DND-41 (cell line): ENCODE data around the gene BMERB1.

ENCODE experiments used
- ATAC-seq: fragments of 200-7000 bp; cut with Tn5 transposase; 3 replicates; pipeline ENCODE4 v1.9.1; 2021; ENCODE audit warnings: low read depth; ENCODE audit not compliant: insufficient read depth
- DNase-seq: peaks from one replicate; pipeline ENCODE4 v3.0.0-alpha.2; 2020
- H2AFZ ChIP-seq: 2 replicates; pipeline ENCODE4 v1.6.0; 2012; ENCODE audit warnings: low read depth, low read length
- H3K27ac ChIP-seq: 2 replicates; pipeline ENCODE4 v1.5.1; 2012; ENCODE audit warnings: low read length, inconsistent platforms
- H3K27me3 ChIP-seq: fragments of 200-600 bp; sonication (generic); 2 replicates; pipeline ENCODE4 v1.6.0; 2012; ENCODE audit warnings: low read length, mild to moderate bottlenecking, inconsistent platforms; ENCODE audit not compliant: insufficient read depth, poor library complexity
- H3K36me3 ChIP-seq: 2 replicates; pipeline ENCODE4 v1.5.1; 2012; ENCODE audit warnings: low read length, inconsistent platforms; ENCODE audit not compliant: insufficient read depth
- H3K4me1 ChIP-seq: 2 replicates; pipeline ENCODE4 v1.5.1; 2012; ENCODE audit warnings: mild to moderate bottlenecking, low read length; ENCODE audit not compliant: insufficient read depth
- H3K4me2 ChIP-seq: 2 replicates; pipeline ENCODE4 v1.6.0; 2012; ENCODE audit warnings: mild to moderate bottlenecking, moderate library complexity, low read length, inconsistent platforms; ENCODE audit not compliant: insufficient read depth
- H3K4me3 ChIP-seq, 2 experiments: fragments of 200-600 bp in 1 of 2; shearing (Covaris generic) in 1 of 2; 2 replicates each; pipeline ENCODE4 v1.5.1; 2012 to 2016; ENCODE audit warnings: inconsistent platforms in 2 of 2, low read length in 2 of 2, mild to moderate bottlenecking in 2 of 2, low read depth in 1 of 2, moderate library complexity in 1 of 2
- H3K79me2 ChIP-seq: 2 replicates; pipeline ENCODE4 v1.6.0; 2012; ENCODE audit warnings: low read length, inconsistent platforms; ENCODE audit not compliant: insufficient read depth
- H3K9ac ChIP-seq: 2 replicates; pipeline ENCODE4 v1.6.0; 2012; ENCODE audit warnings: low read depth, mild to moderate bottlenecking, inconsistent platforms, low read length, moderate library complexity
- H3K9me3 ChIP-seq: 2 replicates; pipeline ENCODE4 v1.5.1; 2012; ENCODE audit warnings: low read length, moderate library complexity, mild to moderate bottlenecking, inconsistent platforms; ENCODE audit not compliant: insufficient read depth, severe bottlenecking
- H4K20me1 ChIP-seq: 2 replicates; pipeline ENCODE4 v1.6.0; 2012; ENCODE audit warnings: low read length; ENCODE audit not compliant: insufficient read depth
- CTCF ChIP-seq: IDR thresholded peaks from 2 replicates; pipeline ENCODE4 v1.5.1; 2012; ENCODE audit warnings: borderline replicate concordance, low read length, moderate library complexity, mild to moderate bottlenecking; ENCODE audit not compliant: poor library complexity, severe bottlenecking; ENCODE audit errors: extremely low read depth
- EZH2 ChIP-seq: IDR thresholded peaks from 3 replicates; pipeline ENCODE4 v1.6.1; 2012; ENCODE audit warnings: borderline replicate concordance, low read depth, mild to moderate bottlenecking, moderate library complexity, low read length, inconsistent platforms; ENCODE audit not compliant: severe bottlenecking

BMERB1 gene

GRCh38 chr16:15553313-15554088, 119.1 kb downstream of the BMERB1 start:
- no peaks in the 10 kb centered on the region for H4K20me1 ChIP-seq
- no peaks in the 10 kb centered on the region for H3K79me2 ChIP-seq
- TF ChIP-seq CTCF: no peak
- TF ChIP-seq EZH2: no peak
- no peaks in the 10 kb centered on the region for H3K9me3 ChIP-seq
- H3K4me1 ChIP-seq: no peaks in the 10 kb centered on the region
- H2AFZ ChIP-seq: no peak overlapping the region
- no peak overlapping the region for H3K9ac ChIP-seq
- H3K36me3 ChIP-seq: no peaks in the 10 kb centered on the region
- ATAC-seq (no peak), DNase-seq (no peak)
- no peak overlapping the region for H3K4me3 ChIP-seq
- no peak overlapping the region for H3K27ac ChIP-seq
- no peak overlapping the region for H3K4me2 ChIP-seq
- H3K27me3 ChIP-seq: no peaks in the 10 kb centered on the region

GRCh38 chr16:15556130-15556529, 121.7 kb downstream of the BMERB1 start:
- no peak overlapping the region for H3K9ac ChIP-seq
- no peaks in the 10 kb centered on the region for H3K36me3 ChIP-seq
- no peak overlapping the region for H3K4me2 ChIP-seq
- no peaks in the 10 kb centered on the region for H3K4me1 ChIP-seq
- ATAC-seq (no peak), DNase-seq (no peak)
- no peaks in the 10 kb centered on the region for H4K20me1 ChIP-seq
- H3K27ac ChIP-seq: no peak overlapping the region
- no peaks in the 10 kb centered on the region for H3K27me3 ChIP-seq
- TF ChIP-seq EZH2 (no peak), CTCF (no peak)
- no peak overlapping the region for H2AFZ ChIP-seq
- no peaks in the 10 kb centered on the region for H3K9me3 ChIP-seq
- no peaks in the 10 kb centered on the region for H3K79me2 ChIP-seq
- H3K4me3 ChIP-seq: no peak overlapping the region

GRCh38 chr16:15557258-15557657, 122.9 kb downstream of the BMERB1 start:
- Histone ChIP-seq H3K4me3 (no peak overlapping the region), H3K9ac (no peak overlapping the region), H4K20me1 (no peaks in the 10 kb centered on the region), H3K79me2 (no peaks in the 10 kb centered on the region), H3K4me2 (no peak overlapping the region), H3K27ac (no peak overlapping the region), H3K36me3 (no peaks in the 10 kb centered on the region), H3K9me3 (no peaks in the 10 kb centered on the region), H3K27me3 (no peaks in the 10 kb centered on the region), H2AFZ (no peak overlapping the region), H3K4me1 (no peaks in the 10 kb centered on the region)
- ATAC-seq (no peak), DNase-seq (no peak)
- TF ChIP-seq CTCF (no peak), EZH2 (no peak)

GRCh38 chr16:15559176-15559575, 124.8 kb downstream of the BMERB1 start:
- Histone ChIP-seq H3K4me2 (no peak overlapping the region), H2AFZ (no peak overlapping the region), H4K20me1 (no peaks in the 10 kb centered on the region), H3K9me3 (no peaks in the 10 kb centered on the region), H3K27ac (no peak overlapping the region), H3K4me1 (no peaks in the 10 kb centered on the region), H3K79me2 (no peaks in the 10 kb centered on the region), H3K9ac (no peak overlapping the region), H3K27me3 (no peaks in the 10 kb centered on the region), H3K36me3 (no peaks in the 10 kb centered on the region), H3K4me3 (no peak overlapping the region)
- TF ChIP-seq CTCF (no peak), EZH2 (no peak)
- DNase-seq (no peak), ATAC-seq (no peak)
